Gastrocnemius medialis (tissue), 4 donors: ENCODE results near the gene MUSK.

Experiments
- POLR2A ChIP-seq, 2 donors: fragments of 450-650 bp; IDR thresholded peaks; one replicate each; pipeline ENCODE4 v1.6.1; 2017; ENCODE audit warnings: antibody characterized with exemption in 2 of 2, mild to moderate bottlenecking in 2 of 2, moderate library complexity in 2 of 2
- TF ChIP-seq, protein P1 (sequence below), 5 experiments: fragments of 450-650 bp in 3 of 5; fragments of 200-600 bp in 2 of 5; sonication (generic) in 2 of 5; IDR thresholded peaks in 4 of 5; conservative IDR thresholded peaks in 1 of 5; 1 replicate in 4 of 5; 2 replicates in 1 of 5; pipeline ENCODE4 v1.5.1; 2016 to 2019; ENCODE audit warnings: antibody characterized with exemption in 5 of 5, mild to moderate bottlenecking in 3 of 5, moderate library complexity in 3 of 5

DNA sequence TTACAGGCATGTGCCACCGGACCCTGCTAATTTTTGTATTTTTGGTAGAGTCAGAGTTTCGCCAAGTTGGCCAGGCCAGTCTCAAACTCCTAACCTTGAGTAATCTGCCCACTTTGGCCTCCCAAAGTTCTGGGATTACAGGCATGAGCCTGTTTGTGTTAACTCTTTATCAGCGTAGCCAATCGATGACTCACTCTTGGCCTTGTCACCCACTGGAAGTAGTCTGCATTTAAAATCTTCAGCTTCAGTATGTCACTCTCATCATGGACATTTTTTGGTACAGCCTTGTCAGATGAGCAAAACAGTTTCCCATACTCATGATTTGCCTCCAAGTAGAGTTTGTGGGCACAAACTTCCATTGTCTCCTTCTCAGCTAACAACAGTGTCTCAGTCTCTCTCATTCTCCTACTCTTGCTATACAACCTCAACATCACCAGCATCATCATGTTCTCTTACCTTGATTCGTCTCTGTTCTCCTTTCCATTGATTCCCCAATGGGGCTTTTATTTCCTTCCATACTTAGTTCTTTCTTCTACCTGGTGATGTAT, 22.5 kb downstream of the MUSK start:
- TF ChIP-seq, protein P1, sequence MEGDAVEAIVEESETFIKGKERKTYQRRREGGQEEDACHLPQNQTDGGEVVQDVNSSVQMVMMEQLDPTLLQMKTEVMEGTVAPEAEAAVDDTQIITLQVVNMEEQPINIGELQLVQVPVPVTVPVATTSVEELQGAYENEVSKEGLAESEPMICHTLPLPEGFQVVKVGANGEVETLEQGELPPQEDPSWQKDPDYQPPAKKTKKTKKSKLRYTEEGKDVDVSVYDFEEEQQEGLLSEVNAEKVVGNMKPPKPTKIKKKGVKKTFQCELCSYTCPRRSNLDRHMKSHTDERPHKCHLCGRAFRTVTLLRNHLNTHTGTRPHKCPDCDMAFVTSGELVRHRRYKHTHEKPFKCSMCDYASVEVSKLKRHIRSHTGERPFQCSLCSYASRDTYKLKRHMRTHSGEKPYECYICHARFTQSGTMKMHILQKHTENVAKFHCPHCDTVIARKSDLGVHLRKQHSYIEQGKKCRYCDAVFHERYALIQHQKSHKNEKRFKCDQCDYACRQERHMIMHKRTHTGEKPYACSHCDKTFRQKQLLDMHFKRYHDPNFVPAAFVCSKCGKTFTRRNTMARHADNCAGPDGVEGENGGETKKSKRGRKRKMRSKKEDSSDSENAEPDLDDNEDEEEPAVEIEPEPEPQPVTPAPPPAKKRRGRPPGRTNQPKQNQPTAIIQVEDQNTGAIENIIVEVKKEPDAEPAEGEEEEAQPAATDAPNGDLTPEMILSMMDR (IDR thresholded peaks at IDR 0.05 in 4 of 5, conservative IDR thresholded peaks at IDR 0.05 in 1 of 5) = no peak
- no peak for TF ChIP-seq POLR2A (IDR thresholded peaks at IDR 0.05)
